SU-DHL-6 (cell line): ENCODE results near the gene KRT38.

Experiments used
- H2AFZ ChIP-seq: fragments of 200-600 bp; sonication (generic); 2 replicates; pipeline ENCODE4 v1.6.1; 2014; ENCODE audit warnings: low read depth, mild to moderate bottlenecking, moderate library complexity, mixed read lengths, antibody characterized with exemption, low read length; ENCODE audit not compliant: severe bottlenecking
- H3F3A ChIP-seq: fragments of 200-600 bp; shearing (Covaris generic); 2 replicates; pipeline ENCODE4 v1.6.0; 2016; ENCODE audit warnings: antibody characterized with exemption, mild to moderate bottlenecking; ENCODE audit not compliant: insufficient read depth
- H3K27ac ChIP-seq: fragments of 200-600 bp; sonication (generic); 2 replicates; pipeline ENCODE4 v1.5.1; 2016; ENCODE audit warnings: low read depth, mild to moderate bottlenecking, low read length, moderate library complexity, mixed read lengths
- H3K27me3 ChIP-seq: fragments of 200-600 bp; sonication (generic), shearing (Covaris generic); 2 replicates; pipeline ENCODE4 v1.6.0; 2014; ENCODE audit warnings: mild to moderate bottlenecking, low read length
- H3K36me3 ChIP-seq: fragments of 200-600 bp; sonication (generic); 2 replicates; pipeline ENCODE4 v1.6.1; 2014; ENCODE audit warnings: mild to moderate bottlenecking, low read length, mixed read lengths
- H3K4me2 ChIP-seq: fragments of 300-600, 200-600 bp; shearing (Covaris generic), sonication (generic); 2 replicates; pipeline ENCODE4 v1.6.0; 2014; ENCODE audit warnings: low read length, low read depth, mild to moderate bottlenecking; ENCODE audit not compliant: poor library complexity, severe bottlenecking
- H3K4me3 ChIP-seq: fragments of 200-600 bp; sonication (generic); 2 replicates; pipeline ENCODE4 v1.5.1; 2014; ENCODE audit warnings: antibody characterized with exemption, low read length, mild to moderate bottlenecking, mixed read lengths; ENCODE audit not compliant: insufficient read depth, poor library complexity, severe bottlenecking
- H3K79me2 ChIP-seq: fragments of 200-600 bp; sonication (generic); 2 replicates; pipeline ENCODE4 v1.6.1; 2014; ENCODE audit warnings: mild to moderate bottlenecking, low read length, moderate library complexity; ENCODE audit not compliant: insufficient read depth
- H3K9ac ChIP-seq: fragments of 200-600 bp; sonication (generic); 2 replicates; pipeline ENCODE4 v1.7.0; 2014; ENCODE audit warnings: mild to moderate bottlenecking, low read length
- H3K9me2 ChIP-seq: fragments of 200-600 bp; sonication (generic); replicated peaks from 2 replicates; pipeline ENCODE4 v1.6.1; 2014; ENCODE audit warnings: low read length; ENCODE audit not compliant: insufficient read depth
- H3K9me3 ChIP-seq: fragments of 200-600 bp; sonication (generic); 2 replicates; pipeline ENCODE4 v1.6.1; 2014; ENCODE audit warnings: low read length, mixed read lengths; ENCODE audit not compliant: insufficient read depth
- H4K20me1 ChIP-seq: fragments of 200-600 bp; sonication (generic); 2 replicates; pipeline ENCODE4 v1.6.1; 2014; ENCODE audit warnings: low read depth, mild to moderate bottlenecking, antibody characterized with exemption, low read length, moderate library complexity, mixed read lengths
- CTCF ChIP-seq: fragments of 200-600 bp; sonication (generic); IDR thresholded peaks from one replicate; pipeline ENCODE4 v1.5.1; 2017; ENCODE audit warnings: antibody characterized with exemption, mild to moderate bottlenecking, low read length, moderate library complexity; ENCODE audit not compliant: insufficient read depth, poor library complexity, severe bottlenecking
- EZH2phosphoT487 ChIP-seq: fragments of 200-600 bp; sonication (generic), shearing (Covaris generic); conservative IDR thresholded peaks from 2 replicates; pipeline ENCODE4 v1.6.1; 2018; ENCODE audit warnings: mild to moderate bottlenecking, antibody characterized with exemption, low read length, moderate library complexity, mixed read lengths

Gene KRT38

GRCh38 chr17:41413353-41413957 lies 27.3 kb downstream of the KRT38 start:
- Histone ChIP-seq H3K4me3 (no peak overlapping the region), H2AFZ (no peak overlapping the region), H3K36me3 (no peaks in the 10 kb centered on the region), H3K79me2 (no peaks in the 10 kb centered on the region), H3K9ac (no peak overlapping the region), H3K27me3 (no peaks in the 10 kb centered on the region), H3K9me2 (no peaks in the 10 kb centered on the region), H3K4me2 (no peak overlapping the region), H3F3A (no peaks in the 10 kb centered on the region), H3K9me3 (no peaks in the 10 kb centered on the region), H4K20me1 (no peaks in the 10 kb centered on the region), H3K27ac (no peak overlapping the region)
- TF ChIP-seq CTCF (no peak), EZH2phosphoT487 (no peak)

GRCh38 chr17:41411072-41411840 lies 29.5 kb downstream of the KRT38 start:
- Histone ChIP-seq H4K20me1 (no peaks in the 10 kb centered on the region), H3K27ac (no peak overlapping the region), H3K9me3 (no peaks in the 10 kb centered on the region), H3K9ac (no peak overlapping the region), H2AFZ (no peak overlapping the region), H3K4me3 (no peak overlapping the region), H3K36me3 (no peaks in the 10 kb centered on the region), H3K79me2 (no peaks in the 10 kb centered on the region), H3K4me2 (no peak overlapping the region), H3K27me3 (no peaks in the 10 kb centered on the region), H3K9me2 (no peaks in the 10 kb centered on the region), H3F3A (no peaks in the 10 kb centered on the region)
- no peak for TF ChIP-seq CTCF
- TF ChIP-seq EZH2phosphoT487, result no peak

- TF ChIP-seq CTCF (no peak), EZH2phosphoT487 (no peak)
Measured at GRCh38 chr17:41407226-41407625, 33.6 kb downstream of the KRT38 start.

More at GRCh38 chr17:41407226-41407625, 33.6 kb downstream of the KRT38 start:
- Histone ChIP-seq H3K4me3 (no peak overlapping the region), H3F3A (no peaks in the 10 kb centered on the region), H3K9ac (no peak overlapping the region), H2AFZ (no peak overlapping the region), H3K9me2 (no peaks in the 10 kb centered on the region), H3K4me2 (no peak overlapping the region), H3K79me2 (no peaks in the 10 kb centered on the region), H4K20me1 (no peaks in the 10 kb centered on the region), H3K27me3 (no peaks in the 10 kb centered on the region), H3K36me3 (no peaks in the 10 kb centered on the region), H3K27ac (no peak overlapping the region), H3K9me3 (no peaks in the 10 kb centered on the region)
